ENCODE data around the gene PRMT9.

PRMT9 gene

GRCh38 chr4:147683717-147684700 is at the start of gene PRMT9:
Gene PRMT9, minus strand, starts transcription at chr4:147684163. Its CDS starts 176 bp downstream, at chr4:147683987.
- DNase-seq (ENCODE audit: low read depth, low spot score): peak; percentile 97

GRCh38 chr4:147732518-147733235 is 48.7 kb upstream of the PRMT9 start:
- peak; percentile 69 for DNase-seq (ENCODE audit: low read depth, low spot score)

GRCh38 chr4:147731580-147732517 is 47.9 kb upstream of the PRMT9 start, which contains the start of gene ARHGAP10:
Gene ARHGAP10, plus strand, starts transcription at chr4:147732088. Its CDS starts 214 bp downstream, at chr4:147732302.
- DNase-seq (ENCODE audit: low read depth, low spot score): peak; percentile 89

- no peak for DNase-seq (ENCODE audit: low read depth, low spot score)
Measured at GRCh38 chr4:147730333-147730732, 46.4 kb upstream of the PRMT9 start.

GRCh38 chr4:147727476-147728028 is 43.6 kb upstream of the PRMT9 start:
- DNase-seq (ENCODE audit: low read depth, low spot score): no peak

- no peak for DNase-seq (ENCODE audit: low read depth, low spot score)
Measured at GRCh38 chr4:147725673-147726072, 41.7 kb upstream of the PRMT9 start.

- DNase-seq (ENCODE audit: low read depth, low spot score): no peak
Measured at GRCh38 chr4:147724468-147725201, 40.7 kb upstream of the PRMT9 start.

GRCh38 chr4:147723326-147723725 is 39.4 kb upstream of the PRMT9 start:
- no peak for DNase-seq (ENCODE audit: low read depth, low spot score)

- DNase-seq (ENCODE audit: low read depth, low spot score): no peak
Measured at GRCh38 chr4:147717878-147718277, 33.9 kb upstream of the PRMT9 start.

GRCh38 chr4:147714575-147715401 is 30.8 kb upstream of the PRMT9 start:
- DNase-seq (ENCODE audit: low read depth, low spot score): peak; percentile 82

GRCh38 chr4:147709999-147710398 is 26.0 kb upstream of the PRMT9 start:
- peak; percentile 65 for DNase-seq (ENCODE audit: low read depth, low spot score)

- peak; percentile 69 for DNase-seq (ENCODE audit: low read depth, low spot score)
Measured at GRCh38 chr4:147707892-147708672, 24.1 kb upstream of the PRMT9 start.

- DNase-seq (ENCODE audit: low read depth, low spot score): no peak
Measured at GRCh38 chr4:147704846-147705245, 20.9 kb upstream of the PRMT9 start.

- DNase-seq (ENCODE audit: low read depth, low spot score): no peak
Measured at GRCh38 chr4:147696866-147697265, 12.9 kb upstream of the PRMT9 start.

GRCh38 chr4:147693218-147693617 is 9.3 kb upstream of the PRMT9 start:
- DNase-seq (ENCODE audit: low read depth, low spot score): no peak

GRCh38 chr4:147691820-147692219 is 7.9 kb upstream of the PRMT9 start:
- no peak for DNase-seq (ENCODE audit: low read depth, low spot score)

GRCh38 chr4:147689067-147689466 is 5.1 kb upstream of the PRMT9 start:
- DNase-seq (ENCODE audit: low read depth, low spot score): no peak

GRCh38 chr4:147683188-147683591 is 773 bp downstream of the PRMT9 start:
- peak; percentile 50 for DNase-seq (ENCODE audit: low read depth, low spot score)

- DNase-seq (ENCODE audit: low read depth, low spot score): peak; percentile 22
Measured at GRCh38 chr4:147682755-147683154, 1.2 kb downstream of the PRMT9 start.
